Measurements from ENCODE around the gene CAMTA1.
"Not testable (repeated sequence)": the region's sequence is repeated elsewhere in the genome, so short reads cannot be mapped to it uniquely, and the experiment has no call there.

Gene CAMTA1

DNA sequence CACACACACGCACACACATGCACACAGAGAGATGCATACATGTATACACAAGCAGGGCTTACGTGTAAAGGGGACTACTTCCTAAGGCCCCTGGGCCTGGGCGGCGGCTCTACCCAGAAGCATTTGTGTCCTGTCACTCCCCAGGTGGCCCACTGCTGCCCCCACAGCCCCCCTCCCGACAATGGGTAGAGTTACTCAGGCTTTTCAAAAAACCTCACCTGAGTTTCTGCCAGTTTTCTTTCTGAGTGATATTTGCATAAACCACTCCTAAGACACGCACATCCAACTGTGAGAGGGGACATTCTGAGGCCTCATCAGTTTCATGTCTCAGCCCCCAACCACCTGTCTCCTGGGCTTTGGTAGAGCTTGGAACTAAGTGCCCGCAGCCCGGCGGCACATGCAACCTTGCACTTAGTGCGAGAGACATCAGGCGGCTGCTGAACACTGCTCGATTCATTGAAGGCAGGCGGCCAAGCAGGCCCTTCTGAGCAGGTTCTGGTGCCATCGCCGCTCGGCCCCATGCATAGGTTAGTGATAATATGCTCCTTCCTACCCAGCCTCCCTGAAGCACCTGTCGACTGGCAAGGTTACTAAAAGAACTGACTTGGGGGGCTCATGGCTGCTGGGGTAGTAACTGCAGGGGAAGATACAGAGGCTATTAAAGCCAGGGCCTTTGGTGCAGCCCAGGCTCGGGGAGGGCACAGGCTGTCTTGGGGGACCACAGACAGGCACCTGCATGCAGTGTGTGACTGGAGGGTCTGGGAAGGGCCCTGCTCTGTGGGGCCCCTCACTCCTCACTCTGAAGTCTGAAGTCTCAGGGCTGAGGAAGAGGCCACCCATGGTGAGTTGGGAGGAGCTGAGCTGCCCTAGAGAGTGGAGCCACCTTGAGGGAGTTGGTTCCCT lies 621.6 kb downstream of the CAMTA1 start:
- no peak for DNase-seq (ENCODE audit: low spot score)

GRCh38 chr1:7407544-7407895 lies 622.3 kb downstream of the CAMTA1 start:
- no peak for DNase-seq (ENCODE audit: low spot score)

DNA sequence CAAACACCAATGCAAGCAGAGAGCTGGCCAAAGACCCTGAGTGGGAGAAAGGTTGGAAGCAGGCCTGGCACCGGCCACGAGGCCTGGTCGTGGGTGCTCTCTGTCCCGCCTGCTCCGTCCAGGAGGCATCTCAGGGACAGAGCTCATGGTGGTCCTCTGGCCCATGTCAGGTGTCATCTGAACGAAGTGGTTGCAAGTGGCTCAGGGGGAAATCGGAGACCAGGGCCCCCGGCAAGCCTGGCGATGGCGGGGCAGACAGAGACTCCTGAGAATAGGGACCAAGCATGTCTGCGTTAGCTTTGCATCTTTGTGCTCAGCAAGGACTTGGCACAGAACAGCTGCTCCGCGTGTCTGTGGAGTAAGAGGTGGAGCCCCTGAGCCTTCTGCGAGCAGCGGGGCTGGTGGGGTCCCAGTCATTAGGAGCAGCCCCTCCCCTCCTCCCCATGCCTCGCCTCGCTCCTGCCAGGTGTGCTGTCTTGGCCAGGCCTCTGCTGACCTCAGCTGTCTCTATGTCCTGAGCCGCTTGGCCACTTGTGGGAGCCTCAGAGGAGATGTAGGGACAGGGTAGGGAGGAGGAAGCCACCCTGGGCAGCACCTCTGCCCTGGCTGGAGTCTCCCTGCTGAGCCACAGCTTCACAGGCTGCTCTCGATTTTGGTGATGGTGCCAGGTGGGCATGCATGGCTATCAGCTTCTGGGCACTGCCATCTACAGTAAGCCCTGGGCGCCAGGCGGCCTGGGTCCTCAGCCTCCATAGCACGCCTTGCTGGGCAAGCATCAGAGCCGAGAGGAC lies 622.9 kb downstream of the CAMTA1 start:
- no peak for DNase-seq (ENCODE audit: low spot score)

DNA sequence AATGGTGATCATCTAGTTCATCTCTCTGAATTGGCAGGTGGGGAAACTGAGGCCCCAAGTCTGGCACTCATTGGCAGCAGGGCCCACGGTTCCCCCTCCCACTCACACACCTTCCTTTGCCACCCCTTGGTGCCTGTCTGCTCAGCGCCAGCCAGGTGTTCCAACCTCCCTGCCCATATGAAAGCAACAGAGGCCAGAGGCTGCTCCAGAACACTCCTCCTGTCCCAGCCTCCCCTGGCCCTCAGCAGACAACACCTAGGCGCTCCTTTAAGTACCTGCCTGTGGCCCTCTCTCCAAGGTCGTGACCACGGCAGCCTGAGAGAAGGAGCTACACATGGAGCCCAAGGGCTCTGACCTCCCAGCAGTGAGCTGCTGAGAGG lies 623.5 kb downstream of the CAMTA1 start:
- no peak for DNase-seq (ENCODE audit: low spot score)

- DNase-seq (ENCODE audit: low spot score): no peak
Measured at GRCh38 chr1:7409278-7409677, 624.0 kb downstream of the CAMTA1 start.

GRCh38 chr1:7410156-7410555 lies 624.9 kb downstream of the CAMTA1 start:
- DNase-seq (ENCODE audit: low spot score): no peak

- DNase-seq (ENCODE audit: low spot score): not testable (repeated sequence)
Measured at GRCh38 chr1:7417618-7418017, 632.4 kb downstream of the CAMTA1 start.

GRCh38 chr1:7418442-7419080 lies 633.3 kb downstream of the CAMTA1 start:
- no peak for DNase-seq (ENCODE audit: low spot score)

GRCh38 chr1:7420098-7420445 lies 634.8 kb downstream of the CAMTA1 start:
- no peak for DNase-seq (ENCODE audit: low spot score)

- DNase-seq (ENCODE audit: low spot score): no peak
Measured at GRCh38 chr1:7420470-7421100, 635.3 kb downstream of the CAMTA1 start.

GRCh38 chr1:7421471-7422075 lies 636.3 kb downstream of the CAMTA1 start:
- no peak for DNase-seq (ENCODE audit: low spot score)

DNA sequence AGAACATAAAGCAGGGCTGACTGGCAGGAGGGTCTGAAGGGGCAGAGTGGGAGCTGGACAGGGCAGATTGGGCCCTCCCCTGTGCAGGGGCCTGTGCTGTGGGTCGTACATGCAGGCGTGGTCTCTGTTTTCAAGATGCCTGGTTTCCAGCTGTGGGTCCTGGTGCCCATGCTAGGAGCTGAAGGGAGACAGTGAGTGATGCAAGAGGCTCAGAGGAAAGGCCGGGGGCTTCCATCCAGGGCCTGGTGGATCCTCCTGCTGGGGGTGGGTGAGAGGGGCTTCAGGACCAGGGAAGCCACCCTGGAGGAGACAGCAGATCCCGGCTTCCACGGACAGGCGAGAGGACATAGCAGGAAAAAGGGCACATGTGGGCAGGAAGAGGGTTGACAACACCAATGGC lies 636.8 kb downstream of the CAMTA1 start:
- DNase-seq (ENCODE audit: low spot score): no peak

GRCh38 chr1:7422561-7422960 lies 637.3 kb downstream of the CAMTA1 start:
- no peak for DNase-seq (ENCODE audit: low spot score)

GRCh38 chr1:7422966-7423365 lies 637.7 kb downstream of the CAMTA1 start:
- no peak for DNase-seq (ENCODE audit: low spot score)

GRCh38 chr1:7424352-7424890 lies 639.2 kb downstream of the CAMTA1 start:
- no peak for DNase-seq (ENCODE audit: low spot score)

DNA sequence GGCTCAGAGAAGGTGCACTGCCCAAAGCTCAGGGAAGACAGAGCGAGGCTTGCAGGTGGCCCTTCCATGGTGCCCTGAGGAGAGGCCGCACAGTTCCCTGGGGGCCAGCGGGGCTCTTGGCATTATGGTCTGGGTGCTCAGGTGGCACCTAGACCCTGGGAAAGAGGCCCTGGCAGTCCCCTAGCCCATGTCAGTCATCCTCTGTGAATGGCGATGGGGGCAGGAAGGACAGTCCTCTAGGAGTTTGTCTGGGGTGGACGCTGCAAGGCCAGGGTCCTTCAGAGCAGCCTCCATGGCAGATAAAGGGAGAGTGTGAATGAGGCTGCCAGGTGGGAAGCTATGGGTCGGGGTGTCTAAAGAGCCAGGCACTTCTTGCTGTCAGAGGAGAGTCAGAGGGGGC lies 640.0 kb downstream of the CAMTA1 start:
- DNase-seq (ENCODE audit: low spot score): no peak

DNA sequence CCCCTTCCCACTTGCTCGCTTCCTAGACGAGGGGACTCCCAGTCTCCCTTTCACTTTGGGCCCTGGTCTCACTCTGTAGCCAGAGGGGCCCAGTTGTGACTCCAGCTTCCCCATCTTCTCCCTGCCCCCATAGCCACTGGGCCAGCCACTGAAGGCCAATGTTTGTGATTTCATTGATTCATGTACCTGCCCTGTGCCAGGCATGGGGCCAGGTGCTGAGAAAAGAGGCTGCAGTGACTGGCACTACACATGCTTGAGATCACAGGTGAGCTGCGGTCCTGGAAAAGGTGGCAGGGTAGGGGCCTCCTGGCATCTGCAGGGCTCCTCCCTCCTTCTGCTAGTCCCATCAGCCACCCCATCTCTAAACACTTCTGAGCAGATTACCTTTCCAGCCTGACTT lies 640.5 kb downstream of the CAMTA1 start:
- no peak for DNase-seq (ENCODE audit: low spot score)

GRCh38 chr1:7426780-7427604 lies 641.7 kb downstream of the CAMTA1 start:
- DNase-seq (ENCODE audit: low spot score): no peak

DNA sequence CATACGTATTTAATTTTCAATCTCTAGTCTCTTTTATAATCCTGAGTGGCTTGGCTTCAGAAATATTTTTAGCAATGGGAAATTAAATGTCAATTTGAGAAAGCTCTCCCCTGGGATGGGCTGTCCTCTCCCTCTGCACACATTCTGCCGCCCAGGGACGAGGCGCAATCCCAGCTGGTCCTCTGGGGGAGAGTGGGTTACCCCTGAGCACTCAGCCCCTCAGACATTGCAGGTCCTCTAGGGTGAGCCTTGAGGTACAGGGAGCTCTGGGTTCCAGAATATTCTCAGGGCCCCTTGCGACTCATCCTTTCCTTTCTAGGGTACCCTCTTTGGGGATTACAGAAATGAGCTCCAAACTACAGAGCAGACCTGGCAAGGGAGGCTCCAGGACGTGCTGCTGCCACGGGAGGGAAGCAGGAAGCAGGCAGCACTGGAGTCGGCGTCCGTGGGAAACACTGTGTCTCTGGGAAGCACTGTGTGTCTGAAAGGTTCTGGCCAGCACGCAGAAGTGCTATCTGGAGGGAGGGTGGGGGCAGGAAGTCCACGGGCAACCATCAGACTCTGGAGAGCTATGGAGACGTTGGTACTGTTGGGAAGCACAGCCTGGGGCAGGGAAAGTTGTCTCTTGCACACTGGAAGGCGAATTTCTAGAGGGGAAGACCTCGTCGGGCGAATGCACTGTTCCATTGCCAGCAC lies 642.5 kb downstream of the CAMTA1 start:
- no peak for DNase-seq (ENCODE audit: low spot score)

DNA sequence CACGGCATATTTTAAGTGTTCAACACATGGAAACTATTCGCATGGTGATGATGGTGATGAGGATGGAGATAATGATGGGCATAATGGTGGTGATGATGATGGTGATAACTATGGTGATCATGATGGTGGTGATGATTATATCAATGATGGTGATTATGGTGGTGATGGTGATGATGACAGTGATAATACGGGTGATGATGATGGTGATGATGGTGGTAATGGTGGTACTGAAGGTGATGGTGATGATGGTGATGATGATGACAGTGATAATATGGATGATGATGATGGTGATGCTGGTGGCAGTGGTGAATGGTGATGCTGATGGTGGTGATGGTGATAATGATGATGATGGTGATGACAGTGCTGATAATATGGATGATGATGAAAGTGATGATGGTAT lies 644.0 kb downstream of the CAMTA1 start:
- no peak for DNase-seq (ENCODE audit: low spot score)

Data from cerebellar cortex (tissue), 1 donor.